GM19397 (cell line): ENCODE data around the gene PDE3A.
"Not testable (repeated sequence)": the region's sequence is repeated elsewhere in the genome, so short reads cannot be mapped to it uniquely, and the experiment has no call there.

Experiments
- ATAC-seq: cut with Tn5 transposase; IDR thresholded peaks from one replicate; pipeline ENCODE4 v1.9.1; 2021; ENCODE audit warnings: mild to moderate bottlenecking, moderate library complexity; ENCODE audit not compliant: unreplicated experiment

Gene PDE3A

DNA sequence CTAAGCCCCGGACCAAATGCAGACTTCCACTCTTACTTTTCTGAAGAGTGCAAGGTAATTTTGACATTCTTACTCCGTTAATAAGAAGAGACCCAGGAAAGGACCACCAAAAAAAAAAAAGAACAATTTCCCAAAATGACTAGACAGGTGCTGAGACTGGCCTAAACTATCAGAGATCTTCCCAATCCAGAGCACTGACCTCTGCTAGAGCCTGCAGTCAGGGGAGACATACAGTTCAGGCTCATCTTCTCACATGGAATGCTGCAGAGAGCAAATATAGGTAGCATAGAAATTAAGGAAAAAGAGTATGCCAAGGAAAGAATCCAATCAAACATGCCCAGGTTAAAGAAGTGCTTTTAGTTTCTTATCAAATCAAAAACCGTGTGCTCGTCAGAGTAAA, 177.9 kb downstream of the PDE3A start:
- ATAC-seq = no peak

DNA sequence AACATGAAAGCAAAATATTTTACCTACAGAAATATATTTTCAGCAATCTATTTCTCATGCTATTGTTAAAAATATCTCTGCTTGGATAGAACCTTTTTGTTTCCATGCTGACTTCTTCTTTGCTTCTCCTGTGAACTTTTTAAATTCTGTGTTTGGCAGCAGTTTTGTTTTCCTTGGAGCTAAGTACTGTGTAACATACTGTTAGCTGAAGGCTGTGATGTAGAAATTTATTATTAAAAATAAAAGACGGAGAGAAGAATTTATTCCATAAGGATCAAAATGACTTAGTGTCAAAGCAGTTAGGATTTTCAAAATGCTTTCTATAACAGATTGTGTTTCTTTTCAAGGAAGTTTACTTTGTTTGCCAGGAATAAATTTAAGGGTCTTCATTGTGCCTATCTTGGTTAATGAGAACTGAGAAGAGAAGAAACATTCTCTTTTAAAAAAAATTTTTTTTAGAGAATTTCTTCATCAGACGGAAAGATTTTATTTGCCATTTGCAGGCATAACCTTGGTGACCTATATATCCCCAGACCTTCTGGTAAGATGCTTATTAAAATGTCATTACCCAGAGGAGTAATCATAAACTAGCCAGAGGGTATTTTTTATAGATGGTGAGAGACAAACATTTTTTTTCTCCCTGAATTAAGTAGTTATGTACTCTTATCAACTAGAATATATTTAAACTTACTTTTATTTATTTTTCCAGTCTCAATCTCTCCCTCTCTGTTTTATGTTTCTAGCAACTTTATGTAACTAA, 179.7 kb downstream of the PDE3A start:
- ATAC-seq = no peak

DNA sequence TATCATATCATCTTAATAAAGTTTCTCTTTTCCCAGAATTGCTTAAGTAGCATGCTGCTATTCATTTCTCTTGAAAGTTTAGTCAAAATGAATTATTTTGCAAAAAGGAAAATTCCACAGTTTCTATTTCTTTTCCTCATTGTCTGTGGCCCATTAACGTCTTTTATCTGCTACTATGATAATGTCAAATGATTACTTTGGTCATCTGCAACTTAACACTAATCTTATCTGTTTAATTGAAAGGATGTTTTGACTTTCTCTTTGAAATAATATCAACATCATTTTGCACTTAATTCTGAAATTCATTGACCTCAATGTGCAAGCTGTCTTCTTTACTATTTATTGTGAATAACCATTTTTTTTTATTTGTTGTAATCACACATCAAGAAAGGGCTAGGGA, 180.3 kb downstream of the PDE3A start:
- no peak for ATAC-seq

DNA sequence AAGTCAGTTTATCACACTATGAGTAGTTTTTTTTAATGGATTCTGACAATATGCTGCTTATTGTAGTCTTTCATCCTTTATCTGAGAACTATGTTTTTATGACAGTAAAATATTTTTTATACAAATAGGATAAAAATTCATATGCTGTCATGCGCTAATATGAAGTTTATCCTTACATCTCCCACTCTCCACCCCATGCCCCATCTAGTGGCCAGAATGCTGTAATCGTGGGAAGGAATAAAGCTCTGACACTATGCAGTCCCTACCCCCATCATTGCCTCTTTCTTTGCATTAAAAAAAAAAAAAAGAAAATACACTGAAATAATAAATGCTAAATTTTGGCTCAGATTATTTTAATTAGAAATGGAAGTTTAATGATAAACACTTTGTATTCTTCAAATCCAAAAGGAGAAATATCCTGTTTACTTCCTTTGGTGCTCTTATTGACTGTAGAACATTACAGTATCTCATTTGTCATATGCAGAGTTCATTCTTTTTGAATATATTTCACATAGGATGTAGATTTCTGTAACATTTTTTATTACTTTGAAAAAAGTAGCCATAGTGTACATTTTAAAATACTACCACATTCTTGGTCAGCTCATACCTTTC, 180.9 kb downstream of the PDE3A start:
- no peak for ATAC-seq

DNA sequence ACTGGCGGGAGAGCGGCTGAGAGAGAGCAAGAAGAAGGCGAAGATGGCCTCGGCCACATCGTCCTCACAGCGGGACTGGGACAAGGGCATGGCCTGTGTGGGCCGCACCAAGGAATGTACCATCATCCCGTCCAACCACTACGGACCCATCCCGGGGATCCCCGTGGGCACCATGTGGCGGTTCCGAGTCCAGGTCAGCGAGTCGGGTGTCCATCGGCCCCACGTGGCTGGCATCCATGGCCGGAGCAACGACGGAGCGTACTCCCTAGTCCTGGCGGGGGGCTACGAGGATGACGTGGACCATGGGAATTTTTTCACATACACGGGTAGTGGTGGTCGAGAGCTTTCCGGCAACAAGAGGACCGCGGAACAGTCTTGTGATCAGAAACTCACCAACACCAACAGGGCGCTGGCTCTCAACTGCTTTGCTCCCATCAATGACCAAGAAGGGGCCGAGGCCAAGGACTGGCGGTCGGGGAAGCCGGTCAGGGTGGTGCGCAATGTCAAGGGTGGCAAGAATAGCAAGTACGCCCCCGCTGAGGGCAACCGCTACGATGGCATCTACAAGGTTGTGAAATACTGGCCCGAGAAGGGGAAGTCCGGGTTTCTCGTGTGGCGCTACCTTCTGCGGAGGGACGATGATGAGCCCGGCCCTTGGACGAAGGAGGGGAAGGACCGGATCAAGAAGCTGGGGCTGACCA, 183.6 kb downstream of the PDE3A start:
- not testable (repeated sequence) for ATAC-seq

DNA sequence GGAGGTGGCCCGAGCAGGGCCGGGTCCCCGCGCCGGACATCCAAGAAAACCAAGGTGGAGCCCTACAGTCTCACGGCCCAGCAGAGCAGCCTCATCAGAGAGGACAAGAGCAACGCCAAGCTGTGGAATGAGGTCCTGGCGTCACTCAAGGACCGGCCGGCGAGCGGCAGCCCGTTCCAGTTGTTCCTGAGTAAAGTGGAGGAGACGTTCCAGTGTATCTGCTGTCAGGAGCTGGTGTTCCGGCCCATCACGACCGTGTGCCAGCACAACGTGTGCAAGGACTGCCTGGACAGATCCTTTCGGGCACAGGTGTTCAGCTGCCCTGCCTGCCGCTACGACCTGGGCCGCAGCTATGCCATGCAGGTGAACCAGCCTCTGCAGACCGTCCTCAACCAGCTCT, 184.2 kb downstream of the PDE3A start:
- not testable (repeated sequence) for ATAC-seq

DNA sequence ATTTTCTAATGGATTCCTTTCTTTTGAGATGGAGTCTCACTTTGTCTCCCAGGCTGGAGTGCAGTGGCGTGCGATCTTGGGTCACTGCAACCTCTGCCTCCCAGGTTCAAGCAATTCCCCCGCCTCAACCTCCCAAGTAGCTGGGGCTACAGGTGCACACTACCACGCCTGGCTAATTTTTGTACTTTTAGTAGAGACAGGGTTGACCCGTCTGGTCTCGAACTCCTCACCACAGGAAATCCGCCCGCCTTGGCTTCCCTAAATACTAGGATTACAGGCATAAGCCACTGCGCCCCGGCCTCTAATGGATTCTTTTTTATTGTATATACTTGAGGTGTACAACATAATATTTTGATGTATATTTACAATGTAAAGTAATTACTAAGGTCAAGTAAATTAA, 186.7 kb downstream of the PDE3A start:
- no peak for ATAC-seq

DNA sequence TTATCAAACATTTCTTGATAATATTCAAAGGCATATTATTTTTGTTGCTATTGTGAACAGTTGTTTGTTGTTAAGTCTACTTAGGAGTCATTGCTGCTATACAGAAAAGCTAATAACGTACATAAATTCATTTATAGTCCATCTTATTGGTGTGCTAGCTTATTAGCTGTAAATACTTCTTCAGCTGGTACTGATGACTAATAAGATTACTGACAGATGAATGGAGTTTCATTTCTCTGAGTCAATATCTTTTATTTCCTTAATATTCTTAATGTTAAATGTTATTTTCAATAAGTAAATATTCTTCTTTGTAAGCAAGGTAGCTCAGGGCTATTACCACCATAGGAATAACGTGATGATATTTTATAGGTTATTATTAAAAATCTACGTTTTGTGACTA, 187.4 kb downstream of the PDE3A start:
- no peak for ATAC-seq

DNA sequence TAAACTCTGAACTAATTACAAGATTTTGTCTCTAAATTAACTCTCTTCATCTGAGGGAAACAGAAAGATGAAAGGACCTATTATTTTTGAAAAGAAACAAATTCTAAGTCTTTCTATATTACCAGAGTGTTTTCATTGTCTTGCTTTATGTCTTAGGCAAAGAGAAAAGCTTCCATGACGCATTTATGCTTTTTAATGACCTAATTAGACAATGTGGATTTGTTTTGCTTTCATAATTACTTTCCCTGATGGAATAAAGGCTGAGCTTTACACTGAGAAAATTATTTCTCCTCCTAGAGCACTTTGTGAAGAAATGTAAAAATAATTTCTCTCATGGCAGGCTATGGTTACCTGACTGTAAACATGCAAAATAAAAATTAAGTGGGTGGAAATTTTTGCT, 188.8 kb downstream of the PDE3A start:
- ATAC-seq = no peak

DNA sequence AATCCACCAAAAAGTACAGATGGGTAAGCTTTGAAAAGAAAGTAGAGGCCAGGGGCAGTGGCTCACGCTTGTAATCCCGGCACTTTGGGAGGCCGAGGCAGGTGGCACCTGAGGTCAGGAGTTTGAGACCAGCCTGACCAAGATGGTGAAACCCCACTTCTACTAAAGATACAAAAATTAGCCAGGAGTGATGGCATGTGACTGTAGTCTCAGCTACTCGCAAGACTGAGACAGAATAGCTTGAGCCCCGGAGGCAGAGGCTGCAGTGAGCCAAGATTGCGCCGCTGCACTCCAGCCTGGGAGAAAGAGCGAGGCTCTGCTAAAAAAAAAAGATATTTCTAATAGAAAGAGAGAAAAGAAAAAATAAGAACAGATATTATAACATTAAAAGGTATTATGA, 192.6 kb downstream of the PDE3A start:
- no peak for ATAC-seq

DNA sequence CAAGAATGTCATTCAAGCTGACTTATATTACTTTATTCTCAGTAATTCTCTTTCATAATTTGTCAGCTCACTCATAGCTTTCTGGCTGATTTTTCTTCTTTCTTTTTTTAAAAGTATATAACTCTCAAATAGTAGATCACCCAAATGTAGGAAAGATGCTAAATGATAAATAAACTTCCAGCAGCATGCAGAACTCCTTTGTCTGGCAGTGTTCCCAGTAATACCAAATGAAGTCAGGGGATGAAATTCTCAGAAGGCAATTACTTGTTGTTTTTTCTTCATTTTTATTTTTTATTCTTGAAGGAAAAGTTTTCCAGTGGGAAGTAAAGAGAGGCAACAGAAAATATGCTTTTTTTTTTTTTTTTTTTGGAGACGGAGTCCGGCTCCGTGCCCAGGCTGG, 193.5 kb downstream of the PDE3A start:
- ATAC-seq = no peak

DNA sequence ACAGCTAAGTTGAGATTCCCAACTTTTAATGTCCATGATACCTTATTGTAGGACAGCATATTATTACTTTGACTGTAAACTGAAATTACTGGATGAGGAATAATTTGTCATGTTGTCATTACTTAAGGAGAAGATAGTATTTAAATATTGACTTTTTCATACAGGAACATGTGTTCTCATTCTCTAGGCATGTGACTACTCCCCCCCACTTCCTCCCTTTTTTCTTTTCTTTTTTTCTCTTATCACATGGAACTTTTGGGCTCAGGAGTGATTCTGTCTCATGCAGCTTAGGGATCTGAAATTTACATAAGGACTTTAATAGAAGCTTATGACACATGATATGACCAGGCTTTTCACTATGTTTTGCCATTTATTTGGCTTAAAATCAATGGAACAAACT, 199.1 kb downstream of the PDE3A start:
- ATAC-seq = no peak

DNA sequence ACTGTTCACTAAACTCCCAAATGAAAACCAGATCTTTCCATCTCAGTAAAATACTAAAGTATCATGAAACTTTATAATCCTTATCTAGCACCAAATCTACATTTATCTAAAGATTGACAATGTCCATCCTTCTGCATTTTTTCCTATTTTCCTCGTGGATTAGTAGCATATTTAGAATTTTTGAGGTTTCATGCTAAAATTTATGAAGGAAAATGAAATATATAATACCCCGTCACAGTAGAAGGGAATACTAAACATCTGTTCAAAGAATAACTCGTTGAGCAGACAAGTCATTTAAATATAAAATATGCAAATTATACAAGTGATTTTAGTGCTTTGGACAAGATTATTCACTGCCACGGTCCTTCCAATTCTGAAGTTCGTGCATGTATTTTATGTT, 204.1 kb downstream of the PDE3A start:
- no peak for ATAC-seq

DNA sequence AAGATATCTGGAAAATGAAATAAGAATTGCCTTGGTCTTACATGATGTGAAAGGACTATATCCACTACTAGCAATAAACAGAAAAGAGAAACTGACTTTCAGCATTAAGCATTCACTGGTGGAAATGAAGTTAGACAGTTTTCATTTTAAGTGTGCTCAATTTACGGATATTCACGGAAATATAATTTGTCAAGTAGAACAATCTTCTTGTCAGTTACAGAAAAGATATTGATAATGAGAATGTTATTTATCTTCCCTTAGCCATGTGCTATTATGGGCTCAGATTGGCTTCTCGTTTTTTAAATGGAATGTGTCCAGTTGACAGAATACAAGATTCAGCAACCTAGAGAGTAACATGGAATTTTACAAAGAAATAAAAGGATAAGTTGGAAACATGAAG, 208.2 kb downstream of the PDE3A start:
- ATAC-seq = no peak

DNA sequence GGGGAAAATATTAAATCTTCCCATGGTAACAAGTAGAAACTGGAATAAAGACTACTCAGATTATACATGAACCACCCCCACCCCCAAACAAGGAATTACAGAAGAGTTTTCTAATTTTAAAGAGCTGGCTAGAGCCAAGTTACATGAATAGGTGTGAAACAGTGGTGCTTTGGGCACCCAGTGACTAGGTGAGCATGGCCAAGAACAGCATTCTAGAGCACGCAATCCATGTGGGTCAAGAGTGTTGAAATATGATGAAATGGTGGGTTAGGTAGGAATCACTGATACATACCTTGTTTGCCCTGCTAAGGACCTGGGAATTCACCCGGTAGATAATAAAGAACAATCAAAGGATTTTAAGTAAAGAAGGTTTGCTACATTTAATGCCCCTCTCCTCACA, 208.7 kb downstream of the PDE3A start:
- ATAC-seq = no peak

DNA sequence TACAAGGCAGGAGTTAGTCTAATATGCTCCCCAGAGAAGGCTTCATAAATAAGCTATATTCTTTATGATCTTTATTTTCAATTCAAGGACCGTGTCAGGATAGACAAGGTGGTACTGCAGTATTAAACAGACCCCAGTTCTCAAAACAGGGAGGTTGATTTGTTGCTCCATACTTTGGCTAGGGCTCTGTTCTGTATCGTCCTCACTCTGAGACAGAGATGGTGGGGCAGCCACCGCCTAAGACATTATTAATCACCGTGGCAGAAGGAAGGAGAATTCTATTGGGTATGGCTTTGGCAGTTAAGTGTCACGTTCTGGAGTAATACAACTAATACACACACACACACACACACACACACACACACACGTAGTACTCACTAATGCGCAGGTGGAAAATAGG, 209.8 kb downstream of the PDE3A start:
- no peak for ATAC-seq

DNA sequence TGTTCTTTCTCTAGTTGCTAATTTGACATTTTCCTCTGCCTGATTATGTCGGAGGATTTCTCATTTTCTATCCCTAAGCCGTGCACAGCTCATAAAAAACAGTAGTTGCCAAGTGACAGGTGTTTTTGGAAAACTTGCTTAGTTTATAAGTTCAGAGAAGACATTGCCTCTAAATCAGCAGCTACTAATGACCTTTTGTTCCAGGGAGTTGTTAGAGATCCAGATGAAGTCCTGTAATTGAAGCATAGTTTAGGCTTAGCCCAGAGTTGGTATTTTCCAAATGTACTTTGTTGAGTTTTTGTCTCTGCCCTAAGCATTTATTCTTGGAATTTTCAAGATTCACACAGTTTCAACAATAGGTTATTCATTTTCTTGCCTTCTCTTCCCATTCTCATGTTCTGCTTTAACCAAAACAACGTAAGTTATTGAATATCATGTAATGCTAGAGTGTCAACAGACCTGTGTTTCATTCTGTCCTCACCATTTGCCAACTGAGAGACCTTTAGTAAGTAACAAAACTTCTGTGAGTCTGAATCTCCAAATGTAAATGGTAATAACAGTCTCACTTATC, 216.8 kb downstream of the PDE3A start:
- ATAC-seq = no peak

DNA sequence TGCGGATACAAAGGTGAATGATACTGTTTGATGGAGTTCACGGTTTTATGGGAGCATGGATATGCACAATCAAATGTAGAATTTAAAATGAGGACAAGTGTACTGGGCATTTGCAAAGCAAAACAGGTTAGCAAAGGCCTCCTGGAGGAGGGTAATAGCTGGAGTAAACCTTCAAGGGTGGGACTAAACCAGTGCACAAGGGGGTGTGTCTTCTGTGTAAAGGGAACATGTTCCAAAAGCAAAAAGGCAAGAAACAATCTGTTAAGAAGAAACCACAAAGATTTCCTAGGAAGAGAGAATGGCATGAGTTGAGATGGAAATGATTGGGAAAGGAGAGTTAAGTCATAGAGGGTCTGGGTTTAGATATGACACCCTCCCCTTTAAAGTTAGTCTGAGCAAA, 217.6 kb downstream of the PDE3A start:
- ATAC-seq = no peak

DNA sequence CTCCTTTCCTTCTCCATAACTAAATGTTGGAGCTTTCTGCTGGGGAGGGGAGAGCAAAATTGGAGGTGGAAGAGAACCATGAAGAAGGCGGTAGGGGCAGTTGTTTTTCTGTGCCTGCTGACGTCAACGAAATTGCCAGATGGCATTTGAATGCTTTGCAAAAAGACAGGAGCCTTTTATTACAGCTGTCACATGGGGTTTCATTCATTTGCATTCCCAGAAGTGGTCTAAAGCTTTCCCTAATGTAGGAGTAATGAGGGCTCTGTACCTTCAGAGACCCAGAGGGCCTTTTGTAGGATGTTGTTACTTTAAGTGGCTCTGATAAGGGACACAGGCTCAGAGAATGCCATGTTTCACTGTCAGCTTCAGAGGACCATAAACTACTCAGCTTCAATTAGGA, 219.7 kb downstream of the PDE3A start:
- no peak for ATAC-seq

DNA sequence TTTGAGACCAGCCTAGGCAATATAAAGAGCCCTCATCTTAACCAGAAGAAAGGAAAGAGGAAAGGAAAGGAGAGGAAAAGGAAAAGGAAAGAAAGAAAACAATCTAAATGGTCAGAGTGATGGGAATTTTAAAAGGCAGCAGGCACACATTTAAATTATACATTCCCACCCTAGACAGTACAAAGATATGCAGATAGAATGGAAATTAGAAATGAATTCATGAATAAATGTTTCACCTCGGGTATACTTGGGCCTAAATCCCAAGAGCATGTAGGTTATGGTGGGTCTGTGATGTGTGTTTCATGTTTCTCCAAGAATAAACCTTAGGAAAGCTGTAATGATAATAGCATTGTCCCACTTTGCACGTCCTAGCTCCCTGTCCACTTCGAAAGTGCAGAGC, 222.2 kb downstream of the PDE3A start:
- ATAC-seq = no peak

DNA sequence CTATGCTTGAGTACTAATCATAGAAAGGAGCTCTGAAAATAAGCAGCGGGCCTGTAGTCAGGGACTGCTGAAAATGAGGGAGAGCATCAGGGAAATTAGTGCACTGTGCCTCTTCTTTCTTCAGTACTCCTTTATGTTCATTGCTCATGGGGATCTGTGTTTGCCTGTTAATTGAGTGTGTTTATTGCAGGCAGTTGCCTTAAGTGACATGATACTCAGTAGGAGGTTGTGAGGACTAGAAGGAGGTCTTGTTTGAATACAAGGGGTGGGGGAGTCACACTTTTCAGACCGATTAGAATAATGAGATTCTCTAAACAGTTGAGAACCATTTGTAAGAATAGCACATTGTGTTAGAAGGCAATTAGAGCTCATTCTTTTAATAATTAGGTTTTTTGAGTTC, 224.2 kb downstream of the PDE3A start:
- ATAC-seq = no peak

DNA sequence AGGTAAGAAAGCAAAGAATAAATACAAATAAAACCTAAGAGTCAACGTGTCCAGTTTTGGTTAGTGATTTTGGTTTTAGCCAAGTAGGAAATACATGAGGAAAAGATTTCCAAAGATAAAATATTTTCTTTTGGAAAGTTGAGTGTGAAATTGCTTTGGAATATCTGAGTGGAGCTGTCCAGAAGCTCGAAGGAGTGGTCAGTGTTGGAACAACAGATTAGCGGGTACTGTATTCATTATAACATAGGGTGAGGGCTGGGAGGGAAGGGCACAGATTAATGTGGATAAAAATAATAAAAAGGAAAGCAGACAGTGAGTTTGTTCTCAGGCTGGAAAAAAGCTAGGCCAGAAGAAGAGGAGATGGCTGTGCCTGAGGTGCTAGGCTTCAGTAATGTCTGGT, 225.3 kb downstream of the PDE3A start:
- no peak for ATAC-seq
